H1 (cell line): ENCODE measurements around the gene BMF. TPM values are rescaled to one million over a fixed set of nuclear protein-coding genes. Genes with fewer than 3 reads are reported as not detected.
A peak's percentile ranks its signal among the peaks of the same experiment; 100 is the strongest.

ENCODE experiments used
- BACH1 ChIP-seq: IDR thresholded peaks from 2 replicates; pipeline ENCODE4 v1.6.1; 2012; ENCODE audit warnings: low read length, improper control_type of control experiment
- CEBPB ChIP-seq: IDR thresholded peaks from 2 replicates; pipeline ENCODE4 v1.6.1; 2012; ENCODE audit warnings: low read depth, low read length
- EP300 ChIP-seq, 2 experiments: IDR thresholded peaks; 1 replicate in 1 of 2; 2 replicates in 1 of 2; pipeline ENCODE4 v1.6.1; 2011 to 2012; ENCODE audit warnings: low read depth in 2 of 2, low read length in 2 of 2, mild to moderate bottlenecking in 2 of 2, borderline replicate concordance in 1 of 2, inconsistent platforms in 1 of 2, moderate library complexity in 1 of 2
- EZH2 ChIP-seq: fragments of 200-600 bp; sonication (generic); IDR thresholded peaks from 2 replicates; pipeline ENCODE4 v1.7.1; 2012; ENCODE audit warnings: low read depth, mild to moderate bottlenecking, moderate library complexity, low read length, inconsistent platforms; ENCODE audit not compliant: severe bottlenecking
- JUN ChIP-seq: IDR thresholded peaks from 2 replicates; pipeline ENCODE4 v1.6.1; 2011; ENCODE audit warnings: low read depth, mild to moderate bottlenecking, improper control_type of control experiment, low read length
- MAFK ChIP-seq: IDR thresholded peaks from 2 replicates; pipeline ENCODE4 v1.6.1; 2012; ENCODE audit warnings: low read depth, mild to moderate bottlenecking, improper control_type of control experiment, low read length
- SAP30 ChIP-seq: fragments of 300-600 bp; sonication (generic); IDR thresholded peaks from 2 replicates; pipeline ENCODE4 v1.7.1; 2012; ENCODE audit warnings: low read length, moderate library complexity, mild to moderate bottlenecking, inconsistent platforms; ENCODE audit not compliant: insufficient read depth, insufficient replicate concordance
- SIRT6 ChIP-seq: IDR thresholded peaks from one replicate; pipeline ENCODE4 v1.7.1; 2012; ENCODE audit warnings: low read length, inconsistent platforms
- TAF7 ChIP-seq: optimal IDR thresholded peaks from 2 replicates; pipeline ENCODE3; 2011; ENCODE audit warnings: low read depth, mild to moderate bottlenecking, inconsistent platforms, low read length, moderate library complexity, borderline replicate concordance
- TBP ChIP-seq: IDR thresholded peaks from 2 replicates; pipeline ENCODE4 v1.6.1; 2011; ENCODE audit warnings: low read depth, low read length, improper control_type of control experiment
- USF2 ChIP-seq: IDR thresholded peaks from 2 replicates; pipeline ENCODE4 v1.6.1; 2011; ENCODE audit warnings: low read length, improper control_type of control experiment
- polyA plus RNA-seq, 7 experiments: library from polyadenylated mRNA; depleted of rRNA in 3 of 7; stranded (reverse) in 5 of 7; unstranded in 2 of 7; fragments of >200 nt in 5 of 7; fragments of 200-250 nt in 2 of 7; gene quantifications; 1 replicate in 5 of 7; 2 replicates in 1 of 7; 4 replicates in 1 of 7; pipeline versions ENCODE4 v1.2.1 to v1.2.3, GENCODE V29; 2011 to 2013; ENCODE audit warnings: missing spikeins in 2 of 7, mixed read lengths in 2 of 7
- total RNA-seq: library from RNA; stranded (reverse); fragmentation: NEBNext Ultra II Directional; extraction: Animal tissue kit (Norgen Biotek cat#: 25700); gene quantifications from 2 replicates; pipeline ENCODE4 v1.2.1, GENCODE V29; 2021

The BMF gene
- total and polyA plus RNA-seq, 2 of the 8 experiments (the other 6 are each of a cell fraction or from before 2014, with no cell fraction given), result 21.2 to 24.2 TPM

- TF ChIP-seq TBP (peak; percentile 57; the same call in 1 of the 2 replicates), SAP30 (no peak), CEBPB (no peak), USF2 (peak; percentile 52), SIRT6 (no peak), EP300 (IDR thresholded peaks at IDR 0.05; ENCODE audit: borderline replicate concordance in 1 of 2, low read depth in 2 of 2, low read length in 2 of 2) (peak in 1 of 2 experiments; percentile 60; a peak in 1 of 3 replicates), TAF7 (peak; percentile 30), JUN (no peak), EZH2 (no peak), MAFK (no peak), BACH1 (no peak)
These were observed 5.5 kb downstream of the BMF start (continued) for GRCh38 chr15:40102897-40103858.
